K562 (cell line): ENCODE data around the gene ENPP7. TPM values are rescaled to one million over a fixed set of nuclear protein-coding genes. Genes with fewer than 3 reads are reported as not detected.

Source experiments
- DPF2 ChIP-seq: fragments of 450-650 bp; IDR thresholded peaks from 2 replicates; pipeline ENCODE4 v1.6.1; 2016
- GTF2A2 ChIP-seq: IDR thresholded peaks from 2 replicates; pipeline ENCODE4 v1.6.1; 2016; ENCODE audit warnings: mild to moderate bottlenecking, missing genetic modification characterization, missing compliant biosample characterization
- HLTF ChIP-seq: fragments of 450-650 bp; IDR thresholded peaks from 2 replicates; pipeline ENCODE4 v1.6.1; 2016
- HMG20A ChIP-seq: fragments of 450-650 bp; formaldehyde crosslinking; conservative IDR thresholded peaks from 2 replicates; pipeline ENCODE4 v1.4.0; 2020; ENCODE audit warnings: mild to moderate bottlenecking, mixed read lengths
- KDM2B ChIP-seq: fragments of 250-450 bp; sonication (Bioruptor Pico); IDR thresholded peaks from 2 replicates; pipeline ENCODE4 v1.8.0; 2021; ENCODE audit warnings: mild to moderate bottlenecking, moderate library complexity
- MYBL2 ChIP-seq, 2 experiments: fragments of 450-650 bp in 1 of 2; sonication (generic) in 1 of 2; formaldehyde crosslinking in 1 of 2; IDR thresholded peaks; 2 replicates each; pipeline versions ENCODE4 v1.6.1 to v1.8.1; 2017 to 2022; ENCODE audit warnings: borderline replicate concordance in 1 of 2, inconsistent platforms in 1 of 2, low read depth in 1 of 2, mild to moderate bottlenecking in 1 of 2, missing genetic modification reagents in 1 of 2, moderate library complexity in 1 of 2
- PBX2 ChIP-seq, 2 experiments: IDR thresholded peaks in 1 of 2; conservative IDR thresholded peaks in 1 of 2; 2 replicates each; pipeline ENCODE4 v1.6.1; 2016; ENCODE audit warnings: low read depth in 2 of 2, mild to moderate bottlenecking in 1 of 2, missing compliant biosample characterization in 1 of 2, missing genetic modification characterization in 1 of 2, moderate library complexity in 1 of 2
- PHB ChIP-seq: fragments of 250-450 bp; sonication (Bioruptor Pico); IDR thresholded peaks from 2 replicates; pipeline ENCODE4 v1.5.0; 2021
- PHTF2 ChIP-seq: fragments of 250-450 bp; sonication (Bioruptor Pico); IDR thresholded peaks from 2 replicates; pipeline ENCODE4 v1.5.0; 2021; ENCODE audit warnings: mild to moderate bottlenecking
- RBM15 ChIP-seq: fragments of 200-400 bp; formaldehyde crosslinking; IDR thresholded peaks from 2 replicates; pipeline ENCODE4 v1.6.1; 2018; ENCODE audit warnings: mild to moderate bottlenecking, low read length, moderate library complexity; ENCODE audit not compliant: insufficient read depth
- RCOR1 ChIP-seq, 2 experiments: IDR thresholded peaks; 2 replicates each; pipeline ENCODE4 v1.6.1; 2012; ENCODE audit warnings: low read depth in 2 of 2, low read length in 2 of 2, borderline replicate concordance in 1 of 2, improper control_type of control experiment in 1 of 2
- RFX7 ChIP-seq: fragments of 250-450 bp; sonication (Bioruptor Pico); IDR thresholded peaks from 2 replicates; pipeline ENCODE4 v1.5.1; 2021; ENCODE audit warnings: mild to moderate bottlenecking
- SREBF2 ChIP-seq: sonication (generic); formaldehyde crosslinking; IDR thresholded peaks from 2 replicates; pipeline ENCODE4 v1.4.0; 2020; ENCODE audit warnings: mild to moderate bottlenecking, missing genetic modification reagents
- TAF1 ChIP-seq: IDR thresholded peaks from 2 replicates; pipeline ENCODE4 v1.6.1; 2011; ENCODE audit warnings: mild to moderate bottlenecking, low read length, moderate library complexity; ENCODE audit not compliant: insufficient read depth, control insufficient read depth, severe bottlenecking; ENCODE audit errors: extremely low read depth
- TAF15 ChIP-seq: fragments of 200-400 bp; formaldehyde crosslinking; IDR thresholded peaks from 2 replicates; pipeline ENCODE4 v1.6.1; 2017; ENCODE audit warnings: mild to moderate bottlenecking, low read depth, low read length, moderate library complexity
- TGIF2 ChIP-seq: sonication (generic); formaldehyde crosslinking; IDR thresholded peaks from 2 replicates; pipeline ENCODE4 v1.8.1; 2022; ENCODE audit warnings: mild to moderate bottlenecking, missing genetic modification reagents, moderate library complexity
- ZKSCAN1 ChIP-seq: fragments of 150-350 bp; IDR thresholded peaks from 2 replicates; pipeline ENCODE4 v1.6.1; 2016; ENCODE audit warnings: low read depth, low read length
- ZNF77 ChIP-seq: fragments of 250-450 bp; sonication (Bioruptor Pico); IDR thresholded peaks from 2 replicates; pipeline ENCODE4 v1.5.0; 2020
- polyA plus RNA-seq, 8 experiments: library from polyadenylated mRNA; depleted of rRNA in 4 of 8; stranded (reverse) in 5 of 8; unstranded in 3 of 8; fragments of >200 nt; fragmentation: Nextera tagmentation in 2 of 8; fragmentation: Illumina TruSeq in 1 of 8; extraction: Ambion mirVana in 2 of 8; extraction: Trizol in 1 of 8; gene quantifications; 2 replicates each; pipeline versions ENCODE4 v1.2.1 to v1.2.3, GENCODE V29; 2011 to 2014; ENCODE audit warnings: inconsistent platforms in 1 of 8, missing spikeins in 1 of 8
- total RNA-seq, 7 experiments: library from RNA; depleted of rRNA in 6 of 7; stranded (reverse); fragments of >200 nt in 6 of 7; fragmentation: Illumina TruSeq in 2 of 7; extraction: Trizol in 2 of 7; gene quantifications; 2 replicates each; pipeline versions ENCODE4 v1.2.1 to v1.2.3, GENCODE V29; 2011 to 2021; ENCODE audit warnings: low replicate concordance in 1 of 7
- TF ChIP-seq, protein P1 (sequence below), 3 experiments: IDR thresholded peaks in 2 of 3; conservative IDR thresholded peaks in 1 of 3; 2 replicates each; pipeline ENCODE4 v1.5.1; 2011 to 2012; ENCODE audit warnings: low read length in 3 of 3, mild to moderate bottlenecking in 3 of 3, control low read depth in 2 of 3, improper control_type of control experiment in 1 of 3, inconsistent platforms in 1 of 3, low read depth in 1 of 3, mixed read lengths in 1 of 3, moderate library complexity in 1 of 3; ENCODE audit not compliant: insufficient read depth in 2 of 3
- TF ChIP-seq, protein P2 (sequence below): sonication (generic); formaldehyde crosslinking; IDR thresholded peaks from 2 replicates; pipeline ENCODE4 v1.8.1; 2023; ENCODE audit warnings: mild to moderate bottlenecking, missing genetic modification reagents
- TF ChIP-seq, protein P3 (sequence below): fragments of 450-650 bp; IDR thresholded peaks from 2 replicates; pipeline ENCODE4 v1.6.1; 2016; ENCODE audit warnings: borderline replicate concordance

Gene ENPP7
- total and polyA plus RNA-seq, 9 of the 15 experiments (the other 6 are each of a cell fraction or from before 2014, with no cell fraction given), result not detected

GRCh38 chr17:79749958-79750357, 19.2 kb downstream of the ENPP7 start (continued):
- TF ChIP-seq HMG20A (CRISPR knock-in tag), result no peak
- TF ChIP-seq ZKSCAN1, result no peak
- TF ChIP-seq RBM15, result no peak
- no peak for TF ChIP-seq KDM2B (CRISPR knock-in tag)
- TF ChIP-seq PHB (CRISPR knock-in tag), result no peak
- no peak for TF ChIP-seq SREBF2 (CRISPR knock-in tag)
- TF ChIP-seq, protein P1, sequence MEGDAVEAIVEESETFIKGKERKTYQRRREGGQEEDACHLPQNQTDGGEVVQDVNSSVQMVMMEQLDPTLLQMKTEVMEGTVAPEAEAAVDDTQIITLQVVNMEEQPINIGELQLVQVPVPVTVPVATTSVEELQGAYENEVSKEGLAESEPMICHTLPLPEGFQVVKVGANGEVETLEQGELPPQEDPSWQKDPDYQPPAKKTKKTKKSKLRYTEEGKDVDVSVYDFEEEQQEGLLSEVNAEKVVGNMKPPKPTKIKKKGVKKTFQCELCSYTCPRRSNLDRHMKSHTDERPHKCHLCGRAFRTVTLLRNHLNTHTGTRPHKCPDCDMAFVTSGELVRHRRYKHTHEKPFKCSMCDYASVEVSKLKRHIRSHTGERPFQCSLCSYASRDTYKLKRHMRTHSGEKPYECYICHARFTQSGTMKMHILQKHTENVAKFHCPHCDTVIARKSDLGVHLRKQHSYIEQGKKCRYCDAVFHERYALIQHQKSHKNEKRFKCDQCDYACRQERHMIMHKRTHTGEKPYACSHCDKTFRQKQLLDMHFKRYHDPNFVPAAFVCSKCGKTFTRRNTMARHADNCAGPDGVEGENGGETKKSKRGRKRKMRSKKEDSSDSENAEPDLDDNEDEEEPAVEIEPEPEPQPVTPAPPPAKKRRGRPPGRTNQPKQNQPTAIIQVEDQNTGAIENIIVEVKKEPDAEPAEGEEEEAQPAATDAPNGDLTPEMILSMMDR (IDR thresholded peaks at IDR 0.05 in 2 of 3, conservative IDR thresholded peaks at IDR 0.05 in 1 of 3; ENCODE audit: insufficient read depth in 2 of 3, low read depth in 1 of 3, low read length in 3 of 3), result no peak
- peak; percentile 54; the same call in 1 of the 2 replicates for TF ChIP-seq DPF2
- TF ChIP-seq, protein P2, sequence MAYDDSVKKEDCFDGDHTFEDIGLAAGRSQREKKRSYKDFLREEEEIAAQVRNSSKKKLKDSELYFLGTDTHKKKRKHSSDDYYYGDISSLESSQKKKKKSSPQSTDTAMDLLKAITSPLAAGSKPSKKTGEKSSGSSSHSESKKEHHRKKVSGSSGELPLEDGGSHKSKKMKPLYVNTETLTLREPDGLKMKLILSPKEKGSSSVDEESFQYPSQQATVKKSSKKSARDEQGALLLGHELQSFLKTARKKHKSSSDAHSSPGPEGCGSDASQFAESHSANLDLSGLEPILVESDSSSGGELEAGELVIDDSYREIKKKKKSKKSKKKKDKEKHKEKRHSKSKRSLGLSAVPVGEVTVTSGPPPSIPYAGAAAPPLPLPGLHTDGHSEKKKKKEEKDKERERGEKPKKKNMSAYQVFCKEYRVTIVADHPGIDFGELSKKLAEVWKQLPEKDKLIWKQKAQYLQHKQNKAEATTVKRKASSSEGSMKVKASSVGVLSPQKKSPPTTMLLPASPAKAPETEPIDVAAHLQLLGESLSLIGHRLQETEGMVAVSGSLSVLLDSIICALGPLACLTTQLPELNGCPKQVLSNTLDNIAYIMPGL (CRISPR knock-in tag), result no peak
- no peak for TF ChIP-seq RFX7 (CRISPR knock-in tag)
- no peak for TF ChIP-seq PBX2 (CRISPR knock-in tag; IDR thresholded peaks at IDR 0.05; ENCODE audit: low read depth)
- 0 out of 2 replicates have a peak, but pooled peaks have one; percentile 17 for TF ChIP-seq PBX2 (tag; conservative IDR thresholded peaks at IDR 0.05; ENCODE audit: low read depth)
- TF ChIP-seq, protein P3, sequence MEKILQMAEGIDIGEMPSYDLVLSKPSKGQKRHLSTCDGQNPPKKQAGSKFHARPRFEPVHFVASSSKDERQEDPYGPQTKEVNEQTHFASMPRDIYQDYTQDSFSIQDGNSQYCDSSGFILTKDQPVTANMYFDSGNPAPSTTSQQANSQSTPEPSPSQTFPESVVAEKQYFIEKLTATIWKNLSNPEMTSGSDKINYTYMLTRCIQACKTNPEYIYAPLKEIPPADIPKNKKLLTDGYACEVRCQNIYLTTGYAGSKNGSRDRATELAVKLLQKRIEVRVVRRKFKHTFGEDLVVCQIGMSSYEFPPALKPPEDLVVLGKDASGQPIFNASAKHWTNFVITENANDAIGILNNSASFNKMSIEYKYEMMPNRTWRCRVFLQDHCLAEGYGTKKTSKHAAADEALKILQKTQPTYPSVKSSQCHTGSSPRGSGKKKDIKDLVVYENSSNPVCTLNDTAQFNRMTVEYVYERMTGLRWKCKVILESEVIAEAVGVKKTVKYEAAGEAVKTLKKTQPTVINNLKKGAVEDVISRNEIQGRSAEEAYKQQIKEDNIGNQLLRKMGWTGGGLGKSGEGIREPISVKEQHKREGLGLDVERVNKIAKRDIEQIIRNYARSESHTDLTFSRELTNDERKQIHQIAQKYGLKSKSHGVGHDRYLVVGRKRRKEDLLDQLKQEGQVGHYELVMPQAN, result no peak
- no peak for TF ChIP-seq GTF2A2 (tag)
- TF ChIP-seq TAF15, result no peak
- peak in 1 of 2 experiments; percentile 35; a peak in 1 of 4 replicates for TF ChIP-seq RCOR1 (IDR thresholded peaks at IDR 0.05; ENCODE audit: borderline replicate concordance in 1 of 2, low read depth in 2 of 2, low read length in 2 of 2)
- no peak for TF ChIP-seq HLTF
- no peak for TF ChIP-seq MYBL2 (IDR thresholded peaks at IDR 0.05; ENCODE audit: low read depth)
- TF ChIP-seq MYBL2 (CRISPR knock-in tag; IDR thresholded peaks at IDR 0.05; ENCODE audit: borderline replicate concordance), result no peak
- TF ChIP-seq TGIF2 (CRISPR knock-in tag), result no peak
- TF ChIP-seq ZNF77, result no peak
- TF ChIP-seq TAF1, result no peak
- TF ChIP-seq PHTF2, result no peak
